ENCODE data around the gene NTM.
"Not testable (repeated sequence)": the region's sequence is repeated elsewhere in the genome, so short reads cannot be mapped to it uniquely, and the experiment has no call there.

NTM gene

GRCh38 chr11:132367293-132367692, 996.9 kb downstream of the NTM start:
- no peaks in the 10 kb centered on the region for H3K9me3 ChIP-seq (ENCODE audit: severe bottlenecking)
- no peaks in the 10 kb centered on the region for H3K4me1 ChIP-seq (ENCODE audit: insufficient read depth, poor library complexity, severe bottlenecking)
- peaks cover 28% of the 10 kb centered on the region for H3K27me3 ChIP-seq (ENCODE audit: insufficient read depth, poor library complexity, severe bottlenecking)
- no peak overlapping the region for H3K4me3 ChIP-seq (ENCODE audit: severe bottlenecking)
- no peaks in the 10 kb centered on the region for H3K36me3 ChIP-seq (ENCODE audit: low read depth)
- TF ChIP-seq, protein P1, sequence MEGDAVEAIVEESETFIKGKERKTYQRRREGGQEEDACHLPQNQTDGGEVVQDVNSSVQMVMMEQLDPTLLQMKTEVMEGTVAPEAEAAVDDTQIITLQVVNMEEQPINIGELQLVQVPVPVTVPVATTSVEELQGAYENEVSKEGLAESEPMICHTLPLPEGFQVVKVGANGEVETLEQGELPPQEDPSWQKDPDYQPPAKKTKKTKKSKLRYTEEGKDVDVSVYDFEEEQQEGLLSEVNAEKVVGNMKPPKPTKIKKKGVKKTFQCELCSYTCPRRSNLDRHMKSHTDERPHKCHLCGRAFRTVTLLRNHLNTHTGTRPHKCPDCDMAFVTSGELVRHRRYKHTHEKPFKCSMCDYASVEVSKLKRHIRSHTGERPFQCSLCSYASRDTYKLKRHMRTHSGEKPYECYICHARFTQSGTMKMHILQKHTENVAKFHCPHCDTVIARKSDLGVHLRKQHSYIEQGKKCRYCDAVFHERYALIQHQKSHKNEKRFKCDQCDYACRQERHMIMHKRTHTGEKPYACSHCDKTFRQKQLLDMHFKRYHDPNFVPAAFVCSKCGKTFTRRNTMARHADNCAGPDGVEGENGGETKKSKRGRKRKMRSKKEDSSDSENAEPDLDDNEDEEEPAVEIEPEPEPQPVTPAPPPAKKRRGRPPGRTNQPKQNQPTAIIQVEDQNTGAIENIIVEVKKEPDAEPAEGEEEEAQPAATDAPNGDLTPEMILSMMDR (IDR thresholded peaks at IDR 0.05; ENCODE audit: poor library complexity, severe bottlenecking): no peak
- no peak for DNase-seq (ENCODE audit: low spot score)
- ATAC-seq (ENCODE audit: low read depth): no peak
- H3K27ac ChIP-seq (ENCODE audit: poor library complexity, severe bottlenecking): no peak overlapping the region

GRCh38 chr11:132370114-132370513, 999.7 kb downstream of the NTM start:
- H3K4me1 ChIP-seq (ENCODE audit: insufficient read depth, poor library complexity, severe bottlenecking); ATAC-seq (ENCODE audit: low read depth); H3K9me3 ChIP-seq (ENCODE audit: severe bottlenecking); H3K27ac ChIP-seq (ENCODE audit: poor library complexity, severe bottlenecking); DNase-seq (ENCODE audit: low spot score); H3K4me3 ChIP-seq (ENCODE audit: severe bottlenecking); H3K36me3 ChIP-seq (ENCODE audit: low read depth): not testable (repeated sequence)
- peaks cover 33% of the 10 kb centered on the region for H3K27me3 ChIP-seq (ENCODE audit: insufficient read depth, poor library complexity, severe bottlenecking)

GRCh38 chr11:132373405-132374143, 1003.2 kb downstream of the NTM start:
- Histone ChIP-seq H3K4me1 (ENCODE audit: insufficient read depth, poor library complexity, severe bottlenecking) (no peaks in the 10 kb centered on the region), H3K36me3 (ENCODE audit: low read depth) (no peaks in the 10 kb centered on the region), H3K27ac (ENCODE audit: poor library complexity, severe bottlenecking) (no peak overlapping the region), H3K27me3 (ENCODE audit: insufficient read depth, poor library complexity, severe bottlenecking) (peaks cover 32% of the 10 kb centered on the region), H3K9me3 (ENCODE audit: severe bottlenecking) (no peaks in the 10 kb centered on the region), H3K4me3 (ENCODE audit: severe bottlenecking) (no peak overlapping the region)
- DNase-seq (ENCODE audit: low spot score) (no peak), ATAC-seq (ENCODE audit: low read depth) (no peak)
- TF ChIP-seq, protein P1 (IDR thresholded peaks at IDR 0.05; ENCODE audit: poor library complexity, severe bottlenecking): no peak

DNA sequence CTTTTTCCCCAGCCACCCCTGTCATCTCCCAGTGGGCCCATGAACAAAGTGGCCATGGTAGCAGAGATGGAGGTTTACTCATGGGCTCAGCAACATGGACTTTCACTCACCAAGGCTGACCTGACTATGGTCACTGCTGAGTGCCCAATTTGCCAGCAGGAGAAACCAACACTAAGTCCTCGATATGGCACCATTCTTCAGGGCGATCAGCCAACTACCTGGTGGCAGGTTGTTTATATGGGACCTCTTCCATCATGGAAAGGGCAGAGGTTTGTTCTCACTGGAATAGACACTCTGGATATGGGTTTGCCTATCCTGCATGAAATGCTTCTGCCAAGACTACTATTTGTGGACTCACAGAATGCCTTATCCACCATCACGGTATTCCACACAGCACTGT, 1009.1 kb downstream of the NTM start:
- TF ChIP-seq, protein P1 (IDR thresholded peaks at IDR 0.05; ENCODE audit: poor library complexity, severe bottlenecking): no peak
- ATAC-seq (ENCODE audit: low read depth): no peak

More for the DNA sequence above, 1009.1 kb downstream of the NTM start:
- Histone ChIP-seq H3K36me3 (ENCODE audit: low read depth) (no peaks in the 10 kb centered on the region), H3K4me1 (ENCODE audit: insufficient read depth, poor library complexity, severe bottlenecking) (no peaks in the 10 kb centered on the region), H3K27me3 (ENCODE audit: insufficient read depth, poor library complexity, severe bottlenecking) (peaks cover 3% of the 10 kb centered on the region), H3K27ac (ENCODE audit: poor library complexity, severe bottlenecking) (no peak overlapping the region), H3K9me3 (ENCODE audit: severe bottlenecking) (no peaks in the 10 kb centered on the region), H3K4me3 (ENCODE audit: severe bottlenecking) (no peak overlapping the region)
- no peak for DNase-seq (ENCODE audit: low spot score)
